H9 (cell line): ENCODE results near the gene HLX. TPM values are rescaled to one million over a fixed set of nuclear protein-coding genes. Genes with fewer than 3 reads are reported as not detected.
A peak's percentile ranks its signal among the peaks of the same experiment; 100 is the strongest.

Experiments used
- DNase-seq: peaks from one replicate; pipeline ENCODE4 v3.0.0-alpha.2; 2017
- H2AFZ ChIP-seq: one replicate; pipeline ENCODE4 v1.6.1; 2013; ENCODE audit warnings: mild to moderate bottlenecking, low read length, control low read depth, moderate library complexity
- H2AK5ac ChIP-seq: 2 replicates; pipeline ENCODE4 v1.6.1; 2013; ENCODE audit warnings: low read length, control low read depth, mixed read lengths; ENCODE audit not compliant: insufficient read length
- H2BK120ac ChIP-seq: one replicate; pipeline ENCODE4 v1.6.1; 2013; ENCODE audit warnings: low read depth, mild to moderate bottlenecking, low read length, control low read depth, inconsistent platforms; ENCODE audit not compliant: poor library complexity, severe bottlenecking
- H2BK12ac ChIP-seq: 2 replicates; pipeline ENCODE4 v1.6.1; 2013; ENCODE audit warnings: low read length, control low read depth, mixed read lengths, low read depth; ENCODE audit not compliant: insufficient read length
- H2BK15ac ChIP-seq: 2 replicates; pipeline ENCODE4 v1.6.1; 2013; ENCODE audit warnings: low read depth, low read length, control low read depth
- H2BK20ac ChIP-seq: one replicate; pipeline ENCODE4 v1.6.1; 2013; ENCODE audit warnings: low read depth, mild to moderate bottlenecking, low read length, control low read depth, inconsistent platforms; ENCODE audit not compliant: poor library complexity, severe bottlenecking
- H2BK5ac ChIP-seq: 2 replicates; pipeline ENCODE4 v1.6.1; 2013; ENCODE audit warnings: low read length, control low read depth, mixed read lengths; ENCODE audit not compliant: insufficient read length
- H3K14ac ChIP-seq: 2 replicates; pipeline ENCODE4 v1.6.1; 2013; ENCODE audit warnings: low read length, control low read depth; ENCODE audit not compliant: insufficient read depth
- H3K18ac ChIP-seq: 2 replicates; pipeline ENCODE4 v1.6.1; 2013; ENCODE audit warnings: low read depth, mild to moderate bottlenecking, mixed read lengths, low read length, control low read depth; ENCODE audit not compliant: insufficient read length
- H3K23ac ChIP-seq: 2 replicates; pipeline ENCODE4 v1.6.1; 2013; ENCODE audit warnings: low read length, control low read depth, mixed read lengths, low read depth; ENCODE audit not compliant: insufficient read length
- H3K23me2 ChIP-seq: 2 replicates; pipeline ENCODE4 v1.6.1; 2013; ENCODE audit warnings: low read depth, mild to moderate bottlenecking, mixed read lengths, low read length, control low read depth; ENCODE audit not compliant: insufficient read length, poor library complexity, severe bottlenecking
- H3K27ac ChIP-seq: 2 replicates; pipeline ENCODE4 v1.5.1; 2013; ENCODE audit warnings: low read length, control low read depth, mixed read lengths, low read depth; ENCODE audit not compliant: insufficient read length
- H3K27me3 ChIP-seq: 2 replicates; pipeline ENCODE4 v1.6.1; 2013; ENCODE audit warnings: low read length, control low read depth, inconsistent platforms; ENCODE audit not compliant: insufficient read depth
- H3K4ac ChIP-seq: 2 replicates; pipeline ENCODE4 v1.6.1; 2013; ENCODE audit warnings: low read depth, mild to moderate bottlenecking, control low read depth, inconsistent platforms, low read length, moderate library complexity
- H3K4me1 ChIP-seq: 2 replicates; pipeline ENCODE4 v1.6.1; 2013; ENCODE audit warnings: low read length, control low read depth, inconsistent platforms; ENCODE audit not compliant: insufficient read depth
- H3K4me2 ChIP-seq: 2 replicates; pipeline ENCODE4 v1.6.1; 2013; ENCODE audit warnings: low read length, control low read depth, mixed read lengths; ENCODE audit not compliant: insufficient read length, insufficient read depth
- H3K56ac ChIP-seq: 2 replicates; pipeline ENCODE4 v1.6.1; 2013; ENCODE audit warnings: low read depth, mild to moderate bottlenecking, mixed read lengths, low read length, control low read depth; ENCODE audit not compliant: insufficient read length
- H3K79me1 ChIP-seq: 2 replicates; pipeline ENCODE4 v1.6.1; 2013; ENCODE audit warnings: low read depth, mild to moderate bottlenecking, moderate library complexity, low read length, control low read depth, inconsistent platforms; ENCODE audit not compliant: insufficient read depth, poor library complexity, severe bottlenecking
- H3K79me2 ChIP-seq: 2 replicates; pipeline ENCODE4 v1.6.1; 2013; ENCODE audit warnings: low read length, control low read depth, inconsistent platforms; ENCODE audit not compliant: insufficient read depth
- H3K9ac ChIP-seq: 2 replicates; pipeline ENCODE4 v1.6.1; 2013; ENCODE audit warnings: low read length, control low read depth, mixed read lengths; ENCODE audit not compliant: insufficient read length; ENCODE audit errors: extremely low read depth
- H3K9me3 ChIP-seq: one replicate; pipeline ENCODE4 v1.6.1; 2013; ENCODE audit warnings: low read depth, low read length, inconsistent platforms; ENCODE audit not compliant: control insufficient read depth
- H3T11ph ChIP-seq: one replicate; pipeline ENCODE4 v1.6.1; 2013; ENCODE audit warnings: mild to moderate bottlenecking, low read length, control low read depth, inconsistent platforms
- H4K20me1 ChIP-seq: one replicate; pipeline ENCODE4 v1.6.1; 2013; ENCODE audit not compliant: control insufficient read depth, insufficient read length, insufficient read depth
- H4K5ac ChIP-seq: 2 replicates; pipeline ENCODE4 v1.6.1; 2013; ENCODE audit warnings: low read depth, mild to moderate bottlenecking, mixed read lengths, low read length, control low read depth; ENCODE audit not compliant: insufficient read length
- H4K8ac ChIP-seq: replicated peaks from 2 replicates; pipeline ENCODE4 v1.6.1; 2013; ENCODE audit warnings: low read length, control low read depth, mixed read lengths, low read depth; ENCODE audit not compliant: insufficient read length
- H4K91ac ChIP-seq: 2 replicates; pipeline ENCODE4 v1.6.1; 2013; ENCODE audit warnings: low read depth, mild to moderate bottlenecking, moderate library complexity, mixed read lengths, low read length, control low read depth; ENCODE audit not compliant: insufficient read length
- H3K27ac Mint-ChIP-seq, 3 experiments: 2 replicates in 2 of 3; 3 replicates in 1 of 3; pipeline ENCODE4 v1.8.0; 2020 to 2021; ENCODE audit warnings: mixed read lengths in 3 of 3, mild to moderate bottlenecking in 1 of 3, moderate library complexity in 1 of 3
- H3K27me3 Mint-ChIP-seq: 2 replicates; pipeline ENCODE4 v1.8.0; 2021; ENCODE audit warnings: low read depth, mild to moderate bottlenecking, moderate library complexity, mixed read lengths
- H3K36me3 Mint-ChIP-seq, 3 experiments: 2 replicates in 2 of 3; 3 replicates in 1 of 3; pipeline ENCODE4 v1.8.0; 2020 to 2021; ENCODE audit warnings: low read depth in 3 of 3, mixed read lengths in 3 of 3; ENCODE audit not compliant: insufficient read depth in 1 of 3
- H3K4me1 Mint-ChIP-seq, 2 experiments: 2 replicates each; pipeline ENCODE4 v1.8.0; 2020; ENCODE audit warnings: mixed read lengths in 2 of 2
- H3K4me3 Mint-ChIP-seq, 2 experiments: 2 replicates in 1 of 2; 3 replicates in 1 of 2; pipeline ENCODE4 v1.8.0; 2020 to 2021; ENCODE audit warnings: mild to moderate bottlenecking in 2 of 2, mixed read lengths in 2 of 2, moderate library complexity in 1 of 2
- H3K9me3 Mint-ChIP-seq, 2 experiments: 2 replicates in 1 of 2; 3 replicates in 1 of 2; pipeline ENCODE4 v1.8.0; 2020; ENCODE audit warnings: mild to moderate bottlenecking in 2 of 2, mixed read lengths in 2 of 2, moderate library complexity in 1 of 2
- CTCF ChIP-seq: fragments of 200-600 bp; sonication (generic); conservative IDR thresholded peaks from 3 replicates; pipeline ENCODE4 v1.8.0; 2021; ENCODE audit warnings: antibody characterized with exemption, mild to moderate bottlenecking
- WGBS: extraction: QIAGEN DNeasy Blood & Tissue Kit; methylation state at CpG from one replicate; pipeline ENCODE4 v1.1.7; 2013; ENCODE audit warnings: missing lambda C conversion rate, low lambda C conversion rate, mixed read lengths; ENCODE audit not compliant: insufficient read length; ENCODE audit errors: extremely low coverage; 5-methylcytosine and 5-hydroxymethylcytosine counted together
- total RNA-seq: library from RNA; stranded (reverse); gene quantifications from 2 replicates; pipeline ENCODE4 v1.2.1, GENCODE V29; 2021

Gene HLX
- total RNA-seq, 1 experiment from 2014 or later, result 0.37 TPM

GRCh38 chr1:220892997-220893700, 13.9 kb downstream of the HLX start:
- peak overlapping the region; percentile 49 for H3K4me2 ChIP-seq
- H4K20me1 ChIP-seq, result no peaks in the 10 kb centered on the region
- H3K9me3 ChIP-seq, result no peaks in the 10 kb centered on the region
- no peak overlapping the region for H2AFZ ChIP-seq
- no peak overlapping the region for H4K5ac ChIP-seq
- H3K23me2 ChIP-seq, result peaks cover 9% of the 10 kb centered on the region
- Mint-ChIP-seq H3K36me3 (no peaks in the 10 kb centered on the region; a peak in 2 of 7 replicates), H3K4me1 (peaks cover 28 to 63% of the 10 kb centered on the region in 2 experiments), H3K27ac (no peak overlapping the region), H3K27me3 (peaks cover 100% of the 10 kb centered on the region), H3K9me3 (peaks cover 3 to 14% of the 10 kb centered on the region in 2 experiments; a peak in 3 of 5 replicates), H3K4me3 (peak overlapping the region in 1 of 2 experiments; percentile 78; a peak in 3 of 5 replicates)
- no peaks in the 10 kb centered on the region for H3K79me1 ChIP-seq
- TF ChIP-seq CTCF, result no peak
- no peak overlapping the region for H3K14ac ChIP-seq
- no peak overlapping the region for H3T11ph ChIP-seq
- H2BK20ac ChIP-seq, result no peak overlapping the region
- H2BK5ac ChIP-seq, result no peak overlapping the region
- no peak overlapping the region for H2AK5ac ChIP-seq
- H3K4ac ChIP-seq, result no peak overlapping the region
- H3K4me1 ChIP-seq, result peaks cover 2% of the 10 kb centered on the region; the same call in 1 of the 2 replicates
- H3K9ac ChIP-seq, result no peak overlapping the region
- H3K56ac ChIP-seq, result no peak overlapping the region
- H2BK15ac ChIP-seq, result no peak overlapping the region
- no peak overlapping the region for H3K27ac ChIP-seq
- H2BK120ac ChIP-seq, result no peak overlapping the region
- H3K23ac ChIP-seq, result no peak overlapping the region
- H4K91ac ChIP-seq, result no peak overlapping the region
- no peak overlapping the region for H2BK12ac ChIP-seq
- no peak overlapping the region for H3K18ac ChIP-seq
- WGBS, result no CpG with 5 or more reads among the region's 18 CpGs
- H3K27me3 ChIP-seq, result peaks cover 91% of the 10 kb centered on the region
- H4K8ac ChIP-seq, result no peak overlapping the region
- H3K79me2 ChIP-seq, result no peaks in the 10 kb centered on the region
- peak; percentile 50 for DNase-seq
